Nephron (organoid): ENCODE measurements around the gene EPB42.
"Not testable (repeated sequence)": the region's sequence is repeated elsewhere in the genome, so short reads cannot be mapped to it uniquely, and the experiment has no call there.

ENCODE experiments used
- H3K27ac Mint-ChIP-seq, 3 experiments: 2 replicates each; pipeline ENCODE4 v1.8.0; 2020; ENCODE audit warnings: mixed read lengths in 3 of 3, mild to moderate bottlenecking in 2 of 3, moderate library complexity in 1 of 3
- H3K27me3 Mint-ChIP-seq: 2 replicates; pipeline ENCODE4 v1.8.0; 2021; ENCODE audit warnings: low read depth, mild to moderate bottlenecking, moderate library complexity, mixed read lengths
- H3K36me3 Mint-ChIP-seq: 2 replicates; pipeline ENCODE4 v1.8.0; 2020; ENCODE audit warnings: low read depth, mixed read lengths
- H3K4me1 Mint-ChIP-seq: 2 replicates; pipeline ENCODE4 v1.8.0; 2020; ENCODE audit warnings: mixed read lengths
- H3K4me3 Mint-ChIP-seq, 3 experiments: 2 replicates each; pipeline ENCODE4 v1.8.0; 2020; ENCODE audit warnings: mild to moderate bottlenecking in 3 of 3, mixed read lengths in 3 of 3, moderate library complexity in 2 of 3
- H3K9me3 Mint-ChIP-seq: 2 replicates; pipeline ENCODE4 v1.8.0; 2020; ENCODE audit warnings: mixed read lengths
- CTCF ChIP-seq, 3 experiments: fragments of 200-600 bp; sonication (generic); IDR thresholded peaks; one replicate each; pipeline ENCODE4 v1.5.0; 2021; ENCODE audit warnings: antibody characterized with exemption in 3 of 3; ENCODE audit not compliant: unreplicated experiment in 3 of 3

Gene EPB42

GRCh38 chr15:43230640-43231115 lies 9.9 kb upstream of the EPB42 start:
- no peaks in the 10 kb centered on the region for H3K36me3 Mint-ChIP-seq
- H3K4me3 Mint-ChIP-seq = no peak overlapping the region
- no peak for TF ChIP-seq CTCF (IDR thresholded peaks at IDR 0.05; ENCODE audit: unreplicated experiment in 3 of 3)
- no peak overlapping the region for H3K27ac Mint-ChIP-seq
- no peaks in the 10 kb centered on the region for H3K9me3 Mint-ChIP-seq
- H3K27me3 Mint-ChIP-seq = peaks cover 20% of the 10 kb centered on the region
- H3K4me1 Mint-ChIP-seq = no peaks in the 10 kb centered on the region

- Mint-ChIP-seq H3K4me3 (no peak overlapping the region), H3K9me3 (no peaks in the 10 kb centered on the region), H3K4me1 (no peaks in the 10 kb centered on the region), H3K36me3 (no peaks in the 10 kb centered on the region), H3K27ac (no peak overlapping the region), H3K27me3 (peaks cover 23% of the 10 kb centered on the region)
- no peak for TF ChIP-seq CTCF (IDR thresholded peaks at IDR 0.05; ENCODE audit: unreplicated experiment in 3 of 3)
Measured at GRCh38 chr15:43229977-43230376, 9.2 kb upstream of the EPB42 start.

GRCh38 chr15:43226436-43227305 lies 5.9 kb upstream of the EPB42 start:
- no peaks in the 10 kb centered on the region for H3K4me1 Mint-ChIP-seq
- H3K4me3 Mint-ChIP-seq = no peak overlapping the region
- H3K27me3 Mint-ChIP-seq = peaks cover 25% of the 10 kb centered on the region
- no peak for TF ChIP-seq CTCF (IDR thresholded peaks at IDR 0.05; ENCODE audit: unreplicated experiment in 3 of 3)
- H3K27ac Mint-ChIP-seq = no peak overlapping the region
- H3K9me3 Mint-ChIP-seq = no peaks in the 10 kb centered on the region
- no peaks in the 10 kb centered on the region for H3K36me3 Mint-ChIP-seq

- not testable (repeated sequence) for H3K36me3 Mint-ChIP-seq, H3K27ac Mint-ChIP-seq, H3K4me1 Mint-ChIP-seq, H3K4me3 Mint-ChIP-seq, H3K9me3 Mint-ChIP-seq
- peaks cover 30% of the 10 kb centered on the region for H3K27me3 Mint-ChIP-seq
Measured at GRCh38 chr15:43225950-43226255, 5.1 kb upstream of the EPB42 start.

- TF ChIP-seq CTCF (IDR thresholded peaks at IDR 0.05; ENCODE audit: unreplicated experiment in 3 of 3) = peak; percentile 58 to 65 (median 64)
- Mint-ChIP-seq H3K27ac (no peak overlapping the region), H3K4me3 (no peak overlapping the region), H3K4me1 (no peaks in the 10 kb centered on the region), H3K27me3 (peaks cover 29% of the 10 kb centered on the region), H3K36me3 (no peaks in the 10 kb centered on the region), H3K9me3 (no peaks in the 10 kb centered on the region)
Measured at GRCh38 chr15:43225201-43225949, 4.6 kb upstream of the EPB42 start.

GRCh38 chr15:43221422-43221821 lies 604 bp upstream of the EPB42 start:
- no peak overlapping the region for H3K4me3 Mint-ChIP-seq
- no peak for TF ChIP-seq CTCF (IDR thresholded peaks at IDR 0.05; ENCODE audit: unreplicated experiment in 3 of 3)
- H3K27ac Mint-ChIP-seq = no peak overlapping the region
- H3K4me1 Mint-ChIP-seq = no peaks in the 10 kb centered on the region
- no peaks in the 10 kb centered on the region for H3K9me3 Mint-ChIP-seq
- peaks cover 20% of the 10 kb centered on the region for H3K27me3 Mint-ChIP-seq
- no peaks in the 10 kb centered on the region for H3K36me3 Mint-ChIP-seq
